ENCODE results near the gene CYP19A1.

Gene CYP19A1

GRCh38 chr15:51371266-51371665 lies 32.9 kb upstream of the CYP19A1 start:
- H3K4me3 ChIP-seq (ENCODE audit: low read depth, low read length) = no peak overlapping the region
- TF ChIP-seq CTCF (IDR thresholded peaks at IDR 0.05; ENCODE audit: control insufficient read depth, extremely low read depth, insufficient read depth) = no peak
- no peak for DNase-seq (ENCODE audit: low read depth)

- no peak overlapping the region for H3K4me3 ChIP-seq (ENCODE audit: low read depth, low read length)
- no peak for TF ChIP-seq CTCF (IDR thresholded peaks at IDR 0.05; ENCODE audit: control insufficient read depth, extremely low read depth, insufficient read depth)
- no peak for DNase-seq (ENCODE audit: low read depth)
These were observed 31.0 kb upstream of the CYP19A1 start for GRCh38 chr15:51369451-51369761.

- no peak for DNase-seq (ENCODE audit: low read depth)
- no peak for TF ChIP-seq CTCF (IDR thresholded peaks at IDR 0.05; ENCODE audit: control insufficient read depth, extremely low read depth, insufficient read depth)
- no peak overlapping the region for H3K4me3 ChIP-seq (ENCODE audit: low read depth, low read length)
These were observed 30.5 kb upstream of the CYP19A1 start for GRCh38 chr15:51368751-51369450.

GRCh38 chr15:51368307-51368706 lies 29.9 kb upstream of the CYP19A1 start:
- TF ChIP-seq CTCF (IDR thresholded peaks at IDR 0.05; ENCODE audit: control insufficient read depth, extremely low read depth, insufficient read depth) = no peak
- no peak overlapping the region for H3K4me3 ChIP-seq (ENCODE audit: low read depth, low read length)
- DNase-seq (ENCODE audit: low read depth) = no peak

GRCh38 chr15:51367322-51367976 lies 29.1 kb upstream of the CYP19A1 start:
- no peak overlapping the region for H3K4me3 ChIP-seq (ENCODE audit: low read depth, low read length)
- peak; percentile 49 for DNase-seq (ENCODE audit: low read depth)
- no peak for TF ChIP-seq CTCF (IDR thresholded peaks at IDR 0.05; ENCODE audit: control insufficient read depth, extremely low read depth, insufficient read depth)

GRCh38 chr15:51366920-51367319 lies 28.5 kb upstream of the CYP19A1 start:
- peak; percentile 35; the same call in 1 of the 2 replicates for TF ChIP-seq CTCF (IDR thresholded peaks at IDR 0.05; ENCODE audit: control insufficient read depth, extremely low read depth, insufficient read depth)
- H3K4me3 ChIP-seq (ENCODE audit: low read depth, low read length) = no peak overlapping the region
- peak; percentile 82 for DNase-seq (ENCODE audit: low read depth)

- TF ChIP-seq CTCF (IDR thresholded peaks at IDR 0.05; ENCODE audit: control insufficient read depth, extremely low read depth, insufficient read depth) = no peak
- H3K4me3 ChIP-seq (ENCODE audit: low read depth, low read length) = no peak overlapping the region
- DNase-seq (ENCODE audit: low read depth) = no peak
These were observed 27.7 kb upstream of the CYP19A1 start for GRCh38 chr15:51366071-51366470.

Measured in LNCaP clone FGC (cell line).